Endothelial cell (in vitro differentiated cells): ENCODE measurements around the gene RPL41. TPM values are rescaled to one million over a fixed set of nuclear protein-coding genes. Genes with fewer than 3 reads are reported as not detected.

Source experiments
- DNase-seq: peaks from one replicate; pipeline ENCODE4 v3.0.0; 2021; ENCODE audit warnings: low spot score
- H3K27ac Mint-ChIP-seq: one replicate; pipeline ENCODE4 v1.8.0; 2021; ENCODE audit warnings: mixed read lengths, inconsistent platforms; ENCODE audit not compliant: unreplicated experiment
- H3K27me3 Mint-ChIP-seq: one replicate; pipeline ENCODE4 v1.8.0; 2021; ENCODE audit warnings: mild to moderate bottlenecking, moderate library complexity, mixed read lengths, inconsistent platforms; ENCODE audit not compliant: unreplicated experiment
- H3K36me3 Mint-ChIP-seq: one replicate; pipeline ENCODE4 v1.8.0; 2021; ENCODE audit warnings: mild to moderate bottlenecking, low read depth, mixed read lengths, inconsistent platforms; ENCODE audit not compliant: unreplicated experiment
- H3K4me1 Mint-ChIP-seq: one replicate; pipeline ENCODE4 v1.8.0; 2021; ENCODE audit warnings: mild to moderate bottlenecking, mixed read lengths, inconsistent platforms; ENCODE audit not compliant: unreplicated experiment
- H3K4me3 Mint-ChIP-seq: one replicate; pipeline ENCODE4 v1.8.0; 2021; ENCODE audit warnings: mild to moderate bottlenecking, mixed read lengths, inconsistent platforms; ENCODE audit not compliant: unreplicated experiment
- H3K9me3 Mint-ChIP-seq: one replicate; pipeline ENCODE4 v1.8.0; 2021; ENCODE audit warnings: mixed read lengths, inconsistent platforms; ENCODE audit not compliant: unreplicated experiment
- CTCF ChIP-seq: fragments of 200-600 bp; sonication (generic); IDR thresholded peaks from one replicate; pipeline ENCODE4 v1.5.0; 2021; ENCODE audit warnings: antibody characterized with exemption; ENCODE audit not compliant: unreplicated experiment
- total RNA-seq: library from RNA; stranded (reverse); fragmentation: NEBNext Ultra II Directional; extraction: Animal tissue kit (Norgen Biotek cat#: 25700); gene quantifications from one replicate; pipeline ENCODE4 v1.2.1, GENCODE V29; 2021; ENCODE audit not compliant: unreplicated experiment

Gene RPL41
- total RNA-seq, 1 donor from 2014 or later: 3,242 TPM

- Mint-ChIP-seq H3K27me3 (peaks cover 25% of the 10 kb centered on the region), H3K27ac (peak overlapping the region; percentile 95)
- DNase-seq: no peak
Observed at GRCh38 chr12:56127485-56127887, 11.1 kb downstream of the RPL41 start.

GRCh38 chr12:56127888-56128669 lies 11.6 kb downstream of the RPL41 start, which contains the start of gene ESYT1:
Gene ESYT1, plus strand, starts transcription at chr12:56128267. Its CDS starts 53 bp downstream, at chr12:56128320.
- peaks cover 40% of the 10 kb centered on the region for H3K36me3 Mint-ChIP-seq
- peak within 1 kb of the TSS; percentile 98 for H3K4me3 Mint-ChIP-seq
- peaks cover 25% of the 10 kb centered on the region for H3K27me3 Mint-ChIP-seq
- TF ChIP-seq CTCF: no peak
- peaks cover 64% of the 10 kb centered on the region for H3K4me1 Mint-ChIP-seq
- peak; percentile 94 for DNase-seq
- H3K27ac Mint-ChIP-seq: peak within 1 kb of the TSS; percentile 95
- H3K9me3 Mint-ChIP-seq: no peaks in the 10 kb centered on the region

More at GRCh38 chr12:56127485-56127887, 11.1 kb downstream of the RPL41 start:
- peaks cover 65% of the 10 kb centered on the region for H3K4me1 Mint-ChIP-seq
- TF ChIP-seq CTCF: no peak
- peak overlapping the region; percentile 98 for H3K4me3 Mint-ChIP-seq
- peaks cover 37% of the 10 kb centered on the region for H3K36me3 Mint-ChIP-seq
- H3K9me3 Mint-ChIP-seq: no peaks in the 10 kb centered on the region

- H3K27me3 Mint-ChIP-seq: peaks cover 25% of the 10 kb centered on the region
- no peak for DNase-seq
- peak overlapping the region; percentile 98 for H3K4me3 Mint-ChIP-seq
- peaks cover 46% of the 10 kb centered on the region for H3K36me3 Mint-ChIP-seq
- TF ChIP-seq CTCF: no peak
- peak overlapping the region; percentile 95 for H3K27ac Mint-ChIP-seq
- peaks cover 61% of the 10 kb centered on the region for H3K4me1 Mint-ChIP-seq
- no peaks in the 10 kb centered on the region for H3K9me3 Mint-ChIP-seq
Observed at GRCh38 chr12:56128670-56129205, 12.3 kb downstream of the RPL41 start.

GRCh38 chr12:56129206-56129941 lies 12.9 kb downstream of the RPL41 start:
- Mint-ChIP-seq H3K27me3 (peaks cover 25% of the 10 kb centered on the region), H3K4me3 (peak overlapping the region; percentile 98), H3K36me3 (peaks cover 49% of the 10 kb centered on the region), H3K4me1 (peaks cover 55% of the 10 kb centered on the region), H3K9me3 (no peaks in the 10 kb centered on the region), H3K27ac (peak overlapping the region; percentile 95)
- DNase-seq: peak; percentile 62
- TF ChIP-seq CTCF: no peak
